Activated CD4-positive, alpha-beta T cell treated with anti-CD3 and anti-CD28 coated beads, Interleukin-2, amount 10 ng/mL, durations not matched to agents 24 days and 14 days (primary cell): Measurements from ENCODE around the gene FOXF1. TPM values are rescaled to one million over a fixed set of nuclear protein-coding genes. Genes with fewer than 3 reads are reported as not detected.

Experiments
- DNase-seq: peaks from one replicate; pipeline ENCODE4 v3.0.0; 2022
- H3K27ac Mint-ChIP-seq: one replicate; pipeline ENCODE4 v1.8.0; 2022; ENCODE audit warnings: mild to moderate bottlenecking, mixed read lengths
- H3K27me3 Mint-ChIP-seq: one replicate; pipeline ENCODE4 v1.8.0; 2022; ENCODE audit warnings: mixed read lengths
- H3K36me3 Mint-ChIP-seq: one replicate; pipeline ENCODE4 v1.8.0; 2022; ENCODE audit warnings: low read depth, mild to moderate bottlenecking, mixed read lengths
- H3K4me1 Mint-ChIP-seq: one replicate; pipeline ENCODE4 v1.8.0; 2021; ENCODE audit warnings: mixed read lengths
- H3K4me3 Mint-ChIP-seq: one replicate; pipeline ENCODE4 v1.8.0; 2022; ENCODE audit warnings: mild to moderate bottlenecking, moderate library complexity, mixed read lengths
- H3K9me3 Mint-ChIP-seq: one replicate; pipeline ENCODE4 v1.8.0; 2021; ENCODE audit warnings: mixed read lengths
- intact Hi-C: fragments of 100-400 bp; cut with micrococcal nuclease; formaldehyde crosslinking; loops from one replicate; pipeline ENCODE4 v1.15.1; 2023
- total RNA-seq: library from RNA; stranded (reverse); gene quantifications from 2 replicates; pipeline ENCODE4 v1.2.3, GENCODE V29; 2022

FOXF1 gene
- total RNA-seq, 1 donor from 2014 or later, result not detected

GRCh38 chr16:86549076-86549892 is 39.0 kb downstream of the FOXF1 start:
- intact Hi-C loops, result no loop called here
- Mint-ChIP-seq H3K4me3 (no peak overlapping the region), H3K36me3 (peaks cover 30% of the 10 kb centered on the region), H3K9me3 (no peaks in the 10 kb centered on the region), H3K27me3 (no peaks in the 10 kb centered on the region), H3K27ac (no peak overlapping the region), H3K4me1 (peaks cover 9% of the 10 kb centered on the region)
- no peak for DNase-seq

GRCh38 chr16:86549893-86550190 is 39.5 kb downstream of the FOXF1 start:
- Mint-ChIP-seq H3K4me3 (no peak overlapping the region), H3K27ac (no peak overlapping the region), H3K27me3 (no peaks in the 10 kb centered on the region), H3K9me3 (no peaks in the 10 kb centered on the region), H3K4me1 (peaks cover 9% of the 10 kb centered on the region), H3K36me3 (peaks cover 26% of the 10 kb centered on the region)
- no peak for DNase-seq
- intact Hi-C loops, result no loop called here

GRCh38 chr16:86550281-86550680 is 40.0 kb downstream of the FOXF1 start:
- H3K4me1 Mint-ChIP-seq, result peaks cover 13% of the 10 kb centered on the region
- no peak for DNase-seq
- no peaks in the 10 kb centered on the region for H3K27me3 Mint-ChIP-seq
- peaks cover 26% of the 10 kb centered on the region for H3K36me3 Mint-ChIP-seq
- no peak overlapping the region for H3K4me3 Mint-ChIP-seq
- no peak overlapping the region for H3K27ac Mint-ChIP-seq
- no peaks in the 10 kb centered on the region for H3K9me3 Mint-ChIP-seq
- intact Hi-C loops, result no loop called here

GRCh38 chr16:86553356-86553755 is 43.0 kb downstream of the FOXF1 start:
- H3K4me1 Mint-ChIP-seq, result peaks cover 13% of the 10 kb centered on the region
- DNase-seq, result no peak
- H3K27ac Mint-ChIP-seq, result no peak overlapping the region
- H3K36me3 Mint-ChIP-seq, result peaks cover 16% of the 10 kb centered on the region
- H3K27me3 Mint-ChIP-seq, result no peaks in the 10 kb centered on the region
- intact Hi-C loops, result no loop called here
- H3K9me3 Mint-ChIP-seq, result no peaks in the 10 kb centered on the region
- H3K4me3 Mint-ChIP-seq, result peak overlapping the region; percentile 95

GRCh38 chr16:86554599-86554916 is 44.2 kb downstream of the FOXF1 start:
- peaks cover 10% of the 10 kb centered on the region for H3K4me1 Mint-ChIP-seq
- peak overlapping the region; percentile 95 for H3K4me3 Mint-ChIP-seq
- DNase-seq, result no peak
- peaks cover 16% of the 10 kb centered on the region for H3K36me3 Mint-ChIP-seq
- H3K27me3 Mint-ChIP-seq, result no peaks in the 10 kb centered on the region
- H3K9me3 Mint-ChIP-seq, result no peaks in the 10 kb centered on the region
- H3K27ac Mint-ChIP-seq, result peak overlapping the region; percentile 98
- intact Hi-C loops, result no loop called here

GRCh38 chr16:86554917-86555703 is 44.8 kb downstream of the FOXF1 start, which contains the start of gene MTHFSD:
TSS of gene MTHFSD (minus strand) at chr16:86555235. CDS start at chr16:86555184, 51 bp downstream.
- no peaks in the 10 kb centered on the region for H3K9me3 Mint-ChIP-seq
- intact Hi-C loops, result no loop called here
- H3K27ac Mint-ChIP-seq, result peak within 1 kb of the TSS; percentile 98
- H3K4me1 Mint-ChIP-seq, result peaks cover 10% of the 10 kb centered on the region
- peaks cover 16% of the 10 kb centered on the region for H3K36me3 Mint-ChIP-seq
- no peaks in the 10 kb centered on the region for H3K27me3 Mint-ChIP-seq
- H3K4me3 Mint-ChIP-seq, result peak within 1 kb of the TSS; percentile 95
- peak; percentile 99 for DNase-seq

GRCh38 chr16:86555704-86556075 is 45.4 kb downstream of the FOXF1 start:
- no peaks in the 10 kb centered on the region for H3K9me3 Mint-ChIP-seq
- peak overlapping the region; percentile 95 for H3K4me3 Mint-ChIP-seq
- H3K27ac Mint-ChIP-seq, result peak overlapping the region; percentile 98
- no peak for DNase-seq
- intact Hi-C loops, result no loop called here
- H3K36me3 Mint-ChIP-seq, result peaks cover 14% of the 10 kb centered on the region
- H3K4me1 Mint-ChIP-seq, result peaks cover 10% of the 10 kb centered on the region
- no peaks in the 10 kb centered on the region for H3K27me3 Mint-ChIP-seq

GRCh38 chr16:86556576-86556975 is 46.2 kb downstream of the FOXF1 start:
- DNase-seq, result no peak
- Mint-ChIP-seq H3K27me3 (peaks cover 3% of the 10 kb centered on the region), H3K36me3 (peaks cover 13% of the 10 kb centered on the region), H3K4me3 (peak overlapping the region; percentile 13), H3K4me1 (peaks cover 10% of the 10 kb centered on the region), H3K9me3 (no peaks in the 10 kb centered on the region), H3K27ac (no peak overlapping the region)
- intact Hi-C loops, result no loop called here

- intact Hi-C loops, result no loop called here
- H3K36me3 Mint-ChIP-seq, result peaks cover 10% of the 10 kb centered on the region
These were observed 47.3 kb downstream of the FOXF1 start for GRCh38 chr16:86557587-86557986.

GRCh38 chr16:86558355-86559193 is 48.2 kb downstream of the FOXF1 start:
- Mint-ChIP-seq H3K27me3 (peaks cover 7% of the 10 kb centered on the region), H3K9me3 (no peaks in the 10 kb centered on the region), H3K4me3 (no peak overlapping the region), H3K4me1 (peaks cover 10% of the 10 kb centered on the region), H3K36me3 (peaks cover 6% of the 10 kb centered on the region), H3K27ac (no peak overlapping the region)
- DNase-seq, result no peak
- intact Hi-C loops, result no loop called here

More at GRCh38 chr16:86557587-86557986, 47.3 kb downstream of the FOXF1 start:
- no peak overlapping the region for H3K4me3 Mint-ChIP-seq
- no peaks in the 10 kb centered on the region for H3K9me3 Mint-ChIP-seq
- DNase-seq, result no peak
- peaks cover 3% of the 10 kb centered on the region for H3K27me3 Mint-ChIP-seq
- peaks cover 8% of the 10 kb centered on the region for H3K4me1 Mint-ChIP-seq
- H3K27ac Mint-ChIP-seq, result no peak overlapping the region

- intact Hi-C loops, result loop anchor here (5.0 to 10.0 kb wide), 3 partner anchors 202 to 1075 kb away; no protein-coding TSS in a partner anchor
- DNase-seq, result no peak
- Mint-ChIP-seq H3K9me3 (no peaks in the 10 kb centered on the region), H3K4me1 (peaks cover 11% of the 10 kb centered on the region), H3K4me3 (no peak overlapping the region), H3K27me3 (peaks cover 19% of the 10 kb centered on the region), H3K27ac (no peak overlapping the region), H3K36me3 (peaks cover 3% of the 10 kb centered on the region)
These were observed 49.5 kb downstream of the FOXF1 start for GRCh38 chr16:86559802-86560305.

- intact Hi-C loops, result loop anchor here (5.0 to 10.0 kb wide), 3 partner anchors 200 to 1072 kb away; no protein-coding TSS in a partner anchor
- no peak for DNase-seq
- Mint-ChIP-seq H3K4me3 (no peak overlapping the region), H3K36me3 (no peaks in the 10 kb centered on the region), H3K27me3 (peaks cover 36% of the 10 kb centered on the region), H3K9me3 (no peaks in the 10 kb centered on the region), H3K27ac (no peak overlapping the region), H3K4me1 (peaks cover 7% of the 10 kb centered on the region)
These were observed 52.0 kb downstream of the FOXF1 start for GRCh38 chr16:86562356-86562755.

GRCh38 chr16:86563469-86564345 is 53.4 kb downstream of the FOXF1 start:
- Mint-ChIP-seq H3K27ac (peak overlapping the region; percentile 27), H3K9me3 (no peaks in the 10 kb centered on the region), H3K4me1 (peaks cover 7% of the 10 kb centered on the region), H3K4me3 (peak overlapping the region; percentile 30), H3K27me3 (peaks cover 42% of the 10 kb centered on the region), H3K36me3 (no peaks in the 10 kb centered on the region)
- intact Hi-C loops, result loop anchor here (1.0 to 10.0 kb wide), 6 partner anchors 55 to 1071 kb away; no protein-coding TSS in a partner anchor
- DNase-seq, result peak; percentile 96
